Cardiac atrium fibroblast (primary cell): ENCODE data around the gene FAM3C. TPM values are rescaled to one million over a fixed set of nuclear protein-coding genes. Genes with fewer than 3 reads are reported as not detected.

Source experiments
- total RNA-seq: library from RNA; depleted of rRNA; stranded (reverse); fragments of >200 nt; gene quantifications from 2 replicates; pipeline ENCODE4 v1.2.3, GENCODE V29; 2015

The FAM3C gene
- 56.3 and 74.8 TPM in 2 replicates for total RNA-seq

DNA sequence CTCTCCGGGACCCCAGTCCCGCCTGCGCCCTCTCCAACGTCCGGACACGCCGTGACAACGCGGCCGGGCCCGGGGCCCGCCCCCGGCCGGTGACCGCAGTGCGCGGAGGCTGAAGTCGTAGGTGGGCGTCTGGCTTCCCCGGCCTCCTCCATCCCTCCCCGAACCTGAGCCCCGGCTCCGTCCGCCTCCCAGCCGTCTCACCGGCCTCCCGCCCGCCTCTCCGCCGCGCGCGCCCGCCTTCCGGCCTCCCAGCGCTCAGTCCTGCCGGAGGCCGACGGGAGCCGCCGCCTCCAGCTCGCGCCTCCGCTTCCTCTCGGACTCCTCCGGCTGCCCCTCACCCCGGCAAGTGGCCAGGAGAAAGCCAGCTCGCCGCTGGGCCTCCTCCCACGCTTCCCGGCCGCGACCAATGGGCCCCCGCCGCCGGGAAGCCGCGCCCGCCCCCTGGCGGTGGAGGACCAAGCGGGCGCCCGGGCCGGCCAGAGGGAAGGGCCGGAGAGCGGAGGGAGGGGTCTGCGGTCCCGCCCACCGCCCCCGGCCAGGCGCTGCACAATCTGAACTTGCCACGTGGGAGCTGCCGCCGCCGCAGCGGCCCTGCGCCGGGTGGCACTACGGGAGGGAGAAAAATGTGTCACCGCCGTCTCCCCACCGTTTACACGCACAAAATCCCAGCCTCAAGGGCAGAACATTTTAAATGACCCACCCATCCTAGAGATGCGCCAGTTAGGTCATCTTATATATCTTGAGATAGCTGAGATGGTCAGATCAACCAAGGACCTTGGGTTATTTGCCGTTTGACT lies at the start of gene FAM3C:
Gene FAM3C (minus strand): TSS at position 348 of the 797 bp plus-strand sequence. CDS start 13,339 bp downstream, outside the sequence.

GRCh38 chr7:121328508-121329190 lies 67.5 kb downstream of the FAM3C start, which contains the start of gene WNT16:
TSS of gene WNT16 (plus strand) at chr7:121329000. CDS start at chr7:121329293, 293 bp downstream.

Other genes starting within 250 kb of the FAM3C start
- gene WNT16, start 67.3 kb downstream of the FAM3C start, total RNA-seq, result not detected in 2 replicates